TTC549 (cell line): Measurements from ENCODE around the gene NISCH.
"Not testable (repeated sequence)": the region's sequence is repeated elsewhere in the genome, so short reads cannot be mapped to it uniquely, and the experiment has no call there.

Source experiments
- FAIRE-seq: peaks from 2 replicates; lab custom pipeline; 2012; peaks lifted over from hg19 to GRCh38; lab: Jason Lieb, UNC

Gene NISCH

GRCh38 chr3:52515192-52515591 is 59.8 kb downstream of the NISCH start:
- FAIRE-seq: no peak

- no peak for FAIRE-seq
Observed at GRCh38 chr3:52516509-52517195, 61.2 kb downstream of the NISCH start.

GRCh38 chr3:52517796-52518722 is 62.7 kb downstream of the NISCH start:
- no peak for FAIRE-seq

GRCh38 chr3:52518723-52519444 is 63.5 kb downstream of the NISCH start:
- FAIRE-seq: no peak

GRCh38 chr3:52519445-52520140 is 64.2 kb downstream of the NISCH start:
- no peak for FAIRE-seq

GRCh38 chr3:52520141-52520667 is 64.8 kb downstream of the NISCH start:
- FAIRE-seq: no peak

- FAIRE-seq: no peak
Observed at GRCh38 chr3:52520716-52521487, 65.5 kb downstream of the NISCH start.

GRCh38 chr3:52521488-52521824 is 66.1 kb downstream of the NISCH start:
- no peak for FAIRE-seq

- FAIRE-seq: no peak
Observed at GRCh38 chr3:52521881-52522650, 66.7 kb downstream of the NISCH start.

GRCh38 chr3:52522651-52523251 is 67.3 kb downstream of the NISCH start:
- FAIRE-seq: no peak

- FAIRE-seq: no peak
Observed at GRCh38 chr3:52523386-52524257, 68.2 kb downstream of the NISCH start.

- FAIRE-seq: no peak
Observed at GRCh38 chr3:52524258-52524751, 68.9 kb downstream of the NISCH start.

GRCh38 chr3:52524752-52525679 is 69.6 kb downstream of the NISCH start:
- FAIRE-seq: no peak

GRCh38 chr3:52525680-52526561 is 70.5 kb downstream of the NISCH start:
- FAIRE-seq: no peak

- FAIRE-seq: not testable (repeated sequence)
Observed at GRCh38 chr3:52526671-52527038, 71.3 kb downstream of the NISCH start.

- FAIRE-seq: no peak
Observed at GRCh38 chr3:52527039-52527731, 71.8 kb downstream of the NISCH start.
